ENCODE measurements around the gene TPSAB1. TPM values are rescaled to one million over a fixed set of nuclear protein-coding genes. Genes with fewer than 3 reads are reported as not detected.
"Not testable (repeated sequence)": the region's sequence is repeated elsewhere in the genome, so short reads cannot be mapped to it uniquely, and the experiment has no call there.

The TPSAB1 gene
- total RNA-seq, 1 donor from 2014 or later = not detected

DNA sequence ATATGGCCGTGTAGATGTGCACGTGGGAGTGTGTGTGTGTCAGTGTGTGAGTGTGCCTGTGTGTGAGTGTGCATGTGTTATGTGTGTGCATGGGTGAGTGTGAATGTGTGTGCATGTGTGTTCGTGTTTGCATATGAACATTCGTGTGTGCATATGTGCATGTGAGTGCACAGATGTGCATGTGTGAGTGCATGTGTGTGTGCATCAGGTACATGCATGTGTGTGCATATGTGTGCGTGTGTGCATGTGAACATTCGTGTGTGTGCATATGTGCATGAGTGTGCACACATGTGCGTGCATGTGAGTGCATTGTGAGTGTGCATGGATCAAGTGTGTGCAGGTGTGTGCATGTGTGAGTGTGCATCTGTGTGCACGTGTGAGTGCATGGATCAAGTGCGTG lies 2.5 kb upstream of the TPSAB1 start:
- Mint-ChIP-seq H3K27ac (no peak overlapping the region), H3K9me3 (no peaks in the 10 kb centered on the region)

DNA sequence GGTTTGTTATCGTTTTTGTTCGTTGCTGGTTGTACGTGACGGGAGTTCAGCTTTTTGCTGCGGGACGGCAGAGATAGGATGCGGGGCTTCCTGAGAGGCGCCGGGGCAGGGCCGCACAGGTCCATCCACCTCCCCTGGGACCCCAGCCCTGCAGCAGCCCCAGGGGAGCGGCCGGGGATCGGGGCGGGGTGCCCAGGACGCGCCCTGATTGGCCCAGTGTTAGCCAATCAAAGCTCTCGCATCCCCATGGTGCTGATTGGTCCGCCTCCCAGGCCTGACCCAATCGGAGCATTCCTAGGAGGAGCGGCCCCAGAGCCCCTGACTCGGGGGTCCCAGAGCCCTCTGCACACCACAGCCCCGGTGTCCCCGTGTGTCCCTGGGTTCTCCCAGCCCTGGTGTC lies 1.6 kb upstream of the TPSAB1 start:
- not testable (repeated sequence) for H3K4me1 Mint-ChIP-seq; H3K27ac Mint-ChIP-seq; H3K36me3 Mint-ChIP-seq; DNase-seq (ENCODE audit: low spot score in 2 of 2, unreplicated experiment in 2 of 2); H3K27me3 Mint-ChIP-seq (ENCODE audit: low read depth); H3K9me3 Mint-ChIP-seq; H3K4me3 Mint-ChIP-seq

More for the DNA sequence above, 2.5 kb upstream of the TPSAB1 start:
- H3K36me3 Mint-ChIP-seq = no peaks in the 10 kb centered on the region
- H3K4me1 Mint-ChIP-seq = no peaks in the 10 kb centered on the region
- DNase-seq (ENCODE audit: low spot score in 2 of 2, unreplicated experiment in 2 of 2) = no peak
- TF ChIP-seq, protein P1, sequence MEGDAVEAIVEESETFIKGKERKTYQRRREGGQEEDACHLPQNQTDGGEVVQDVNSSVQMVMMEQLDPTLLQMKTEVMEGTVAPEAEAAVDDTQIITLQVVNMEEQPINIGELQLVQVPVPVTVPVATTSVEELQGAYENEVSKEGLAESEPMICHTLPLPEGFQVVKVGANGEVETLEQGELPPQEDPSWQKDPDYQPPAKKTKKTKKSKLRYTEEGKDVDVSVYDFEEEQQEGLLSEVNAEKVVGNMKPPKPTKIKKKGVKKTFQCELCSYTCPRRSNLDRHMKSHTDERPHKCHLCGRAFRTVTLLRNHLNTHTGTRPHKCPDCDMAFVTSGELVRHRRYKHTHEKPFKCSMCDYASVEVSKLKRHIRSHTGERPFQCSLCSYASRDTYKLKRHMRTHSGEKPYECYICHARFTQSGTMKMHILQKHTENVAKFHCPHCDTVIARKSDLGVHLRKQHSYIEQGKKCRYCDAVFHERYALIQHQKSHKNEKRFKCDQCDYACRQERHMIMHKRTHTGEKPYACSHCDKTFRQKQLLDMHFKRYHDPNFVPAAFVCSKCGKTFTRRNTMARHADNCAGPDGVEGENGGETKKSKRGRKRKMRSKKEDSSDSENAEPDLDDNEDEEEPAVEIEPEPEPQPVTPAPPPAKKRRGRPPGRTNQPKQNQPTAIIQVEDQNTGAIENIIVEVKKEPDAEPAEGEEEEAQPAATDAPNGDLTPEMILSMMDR (IDR thresholded peaks at IDR 0.05; ENCODE audit: unreplicated experiment) = no peak
- H3K27me3 Mint-ChIP-seq (ENCODE audit: low read depth) = peaks cover 6% of the 10 kb centered on the region
- H3K4me3 Mint-ChIP-seq = no peak overlapping the region

DNA sequence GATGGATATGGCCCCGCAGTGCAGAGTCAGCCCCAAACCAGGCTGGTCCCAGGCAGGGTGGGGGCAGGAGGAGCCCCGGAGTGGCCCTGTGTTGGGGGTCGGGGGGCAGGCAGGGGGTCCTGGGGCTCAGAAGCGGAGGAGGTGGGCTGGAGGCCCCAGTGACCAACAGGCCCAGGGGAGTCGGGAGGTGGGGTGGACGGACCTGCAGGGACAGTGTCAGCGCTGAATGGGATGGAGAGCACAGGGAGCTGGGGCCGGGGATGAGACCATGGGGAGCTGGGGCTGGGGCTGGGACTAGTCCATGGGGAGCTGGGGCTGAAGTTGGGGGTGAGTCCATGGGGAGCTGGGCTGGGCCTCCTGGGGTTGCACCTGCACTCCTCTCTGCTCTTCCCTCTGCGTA lies 930 bp upstream of the TPSAB1 start:
- not testable (repeated sequence) for H3K27ac Mint-ChIP-seq; H3K4me3 Mint-ChIP-seq; H3K9me3 Mint-ChIP-seq; H3K4me1 Mint-ChIP-seq; H3K27me3 Mint-ChIP-seq (ENCODE audit: low read depth); H3K36me3 Mint-ChIP-seq
- peak in 1 of 2 experiments; percentile 8 for DNase-seq (ENCODE audit: low spot score in 2 of 2, unreplicated experiment in 2 of 2)

DNA sequence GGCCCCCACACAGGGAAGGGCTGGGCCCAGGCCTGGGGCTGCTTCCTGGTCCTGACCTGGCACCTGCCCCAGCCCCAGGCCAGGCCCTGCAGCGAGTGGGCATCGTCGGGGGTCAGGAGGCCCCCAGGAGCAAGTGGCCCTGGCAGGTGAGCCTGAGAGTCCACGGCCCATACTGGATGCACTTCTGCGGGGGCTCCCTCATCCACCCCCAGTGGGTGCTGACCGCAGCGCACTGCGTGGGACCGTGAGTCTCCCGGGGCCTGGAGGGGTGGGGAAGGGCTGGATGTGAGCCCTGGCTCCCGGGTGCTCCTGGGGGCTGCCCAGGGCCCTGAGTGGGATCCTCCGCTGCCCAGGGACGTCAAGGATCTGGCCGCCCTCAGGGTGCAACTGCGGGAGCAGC lies 576 bp downstream of the TPSAB1 start:
- DNase-seq (ENCODE audit: low spot score in 2 of 2, unreplicated experiment in 2 of 2) = not testable (repeated sequence)

DNA sequence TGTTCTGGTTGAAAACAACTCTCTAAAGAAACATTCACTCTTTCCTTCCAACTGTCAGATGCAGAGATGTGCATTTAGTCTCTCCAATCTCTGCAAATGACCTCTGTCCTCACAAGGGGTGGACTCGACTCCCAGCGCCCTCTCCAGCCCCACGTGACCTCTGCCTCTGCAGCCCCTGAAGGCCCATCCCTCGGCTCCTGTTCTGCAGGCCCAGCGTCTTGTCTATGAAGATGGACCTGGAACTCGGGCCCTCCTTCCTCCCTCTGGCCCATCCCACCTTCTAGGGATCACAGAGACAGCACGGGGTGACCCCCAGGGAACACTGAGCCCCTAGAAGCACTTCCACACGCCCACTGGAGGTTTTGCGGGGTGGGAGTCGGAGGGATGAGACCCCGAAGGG lies 2.9 kb downstream of the TPSAB1 start:
- not testable (repeated sequence) for H3K9me3 Mint-ChIP-seq; H3K36me3 Mint-ChIP-seq; H3K4me1 Mint-ChIP-seq; H3K4me3 Mint-ChIP-seq; DNase-seq (ENCODE audit: low spot score in 2 of 2, unreplicated experiment in 2 of 2); H3K27ac Mint-ChIP-seq
- peaks cover 24% of the 10 kb centered on the region for H3K27me3 Mint-ChIP-seq (ENCODE audit: low read depth)

More for the DNA sequence above, 576 bp downstream of the TPSAB1 start:
- H3K27me3 Mint-ChIP-seq (ENCODE audit: low read depth) = peaks cover 11% of the 10 kb centered on the region
- not testable (repeated sequence) for H3K36me3 Mint-ChIP-seq, H3K4me3 Mint-ChIP-seq, H3K4me1 Mint-ChIP-seq, H3K9me3 Mint-ChIP-seq, H3K27ac Mint-ChIP-seq

DNA sequence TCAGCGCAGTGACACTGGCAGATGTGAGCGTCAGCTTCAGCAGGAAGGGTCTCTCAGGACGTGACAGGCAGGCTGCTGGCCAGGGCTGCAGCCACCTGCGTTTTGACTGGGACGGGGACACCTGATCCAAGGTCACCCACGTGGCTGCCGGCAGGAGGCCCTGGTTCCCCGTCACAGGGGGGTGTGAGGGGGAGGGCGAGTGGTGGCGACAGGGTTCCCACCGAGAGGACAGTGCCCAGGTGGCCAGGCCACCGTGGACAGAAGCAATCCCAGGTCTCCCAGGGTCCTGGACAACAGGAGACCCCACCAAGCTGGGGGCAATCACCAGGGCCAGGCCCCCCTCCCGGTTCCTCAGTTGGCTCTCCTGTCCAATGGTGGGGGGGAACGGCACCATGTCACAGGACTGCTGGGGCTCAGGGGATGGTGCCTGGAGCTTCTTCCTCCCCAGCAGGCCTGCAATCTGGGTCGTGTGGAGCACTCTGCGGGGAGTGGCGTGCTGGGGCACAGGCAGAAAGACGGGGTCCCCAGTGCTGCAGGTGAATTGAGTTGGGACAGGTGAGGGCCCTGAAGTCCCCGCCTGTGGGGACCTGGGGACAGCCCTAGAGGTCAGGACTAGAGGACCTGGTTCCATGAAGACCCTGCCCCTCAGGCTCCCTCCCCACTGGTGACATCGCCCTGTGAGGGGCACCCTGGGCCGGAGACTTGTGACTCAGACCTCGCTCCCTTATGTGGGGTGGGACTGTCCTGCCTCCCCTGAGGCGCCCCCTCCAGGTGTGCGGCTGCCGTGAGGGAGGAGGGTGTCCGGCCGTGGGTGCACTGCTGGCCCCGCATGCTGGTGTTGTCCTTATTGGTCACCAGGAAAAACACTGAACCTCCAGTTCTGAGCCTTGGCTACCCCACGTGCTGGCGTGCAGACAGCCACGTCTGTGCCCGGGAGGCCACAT lies 3.7 kb downstream of the TPSAB1 start:
- not testable (repeated sequence) for H3K36me3 Mint-ChIP-seq; H3K27ac Mint-ChIP-seq; H3K9me3 Mint-ChIP-seq; H3K4me1 Mint-ChIP-seq; DNase-seq (ENCODE audit: low spot score in 2 of 2, unreplicated experiment in 2 of 2); H3K4me3 Mint-ChIP-seq
- H3K27me3 Mint-ChIP-seq (ENCODE audit: low read depth) = peaks cover 22% of the 10 kb centered on the region

DNA sequence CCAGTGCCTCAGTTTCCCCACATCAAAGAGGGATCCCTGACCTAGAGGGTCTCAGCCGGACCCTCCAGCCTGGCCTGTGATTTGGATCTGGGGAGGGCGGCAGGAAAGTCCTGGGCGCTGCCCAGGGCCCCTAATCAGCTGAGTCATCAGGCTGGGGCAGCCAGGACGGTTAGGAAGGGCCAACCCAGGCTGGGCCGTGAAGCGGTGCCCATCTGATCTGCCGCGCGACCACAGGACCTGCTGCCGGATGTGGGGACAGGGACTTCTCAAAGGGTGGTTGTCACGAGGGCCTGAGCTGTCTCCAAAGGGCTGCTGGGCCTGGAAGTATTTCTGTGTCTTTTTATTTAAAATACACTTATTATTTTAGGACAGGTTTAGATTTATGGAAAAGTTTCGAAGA lies 4.4 kb downstream of the TPSAB1 start:
- peaks cover 22% of the 10 kb centered on the region for H3K27me3 Mint-ChIP-seq (ENCODE audit: low read depth)
- TF ChIP-seq, protein P1 (IDR thresholded peaks at IDR 0.05; ENCODE audit: unreplicated experiment) = no peak

DNA sequence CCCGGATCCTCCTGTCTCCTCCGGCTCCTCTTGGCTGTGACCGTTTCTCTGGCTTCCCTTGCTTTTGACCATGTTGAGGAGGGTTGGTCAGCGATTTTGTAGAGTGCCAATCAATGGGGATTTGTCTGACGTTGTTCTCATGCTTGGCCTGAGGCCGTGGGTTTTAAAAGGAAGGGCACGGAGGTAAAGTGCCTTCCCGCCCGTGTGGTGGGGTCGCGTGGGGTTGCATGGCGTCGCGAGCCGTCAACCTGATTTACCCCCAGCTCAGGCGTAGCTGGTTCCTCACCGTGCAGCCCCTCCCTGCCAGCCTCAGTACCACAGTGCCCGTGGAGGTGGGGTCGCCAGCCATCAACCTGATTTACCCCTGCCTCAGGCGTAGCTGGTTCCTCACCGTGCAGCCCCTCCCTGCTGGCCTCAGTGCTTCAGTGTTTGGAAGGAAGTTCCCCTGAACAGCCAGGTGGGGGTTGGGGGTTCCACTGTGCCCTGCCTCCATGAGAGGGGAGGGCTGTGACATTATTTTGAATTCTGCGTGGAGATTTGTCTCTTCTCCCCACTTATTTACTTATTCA lies 5.0 kb downstream of the TPSAB1 start:
- Mint-ChIP-seq H3K27ac (no peak overlapping the region), H3K4me1 (no peaks in the 10 kb centered on the region), H3K9me3 (no peaks in the 10 kb centered on the region), H3K36me3 (no peaks in the 10 kb centered on the region), H3K4me3 (no peak overlapping the region), H3K27me3 (ENCODE audit: low read depth) (peaks cover 22% of the 10 kb centered on the region)
- DNase-seq (ENCODE audit: low spot score in 2 of 2, unreplicated experiment in 2 of 2) = no peak
- TF ChIP-seq, protein P1 (IDR thresholded peaks at IDR 0.05; ENCODE audit: unreplicated experiment) = no peak

More for the DNA sequence above, 4.4 kb downstream of the TPSAB1 start:
- Mint-ChIP-seq H3K4me1 (no peaks in the 10 kb centered on the region), H3K36me3 (no peaks in the 10 kb centered on the region), H3K27ac (no peak overlapping the region), H3K9me3 (no peaks in the 10 kb centered on the region), H3K4me3 (no peak overlapping the region)
- no peak for DNase-seq (ENCODE audit: low spot score in 2 of 2, unreplicated experiment in 2 of 2)

DNA sequence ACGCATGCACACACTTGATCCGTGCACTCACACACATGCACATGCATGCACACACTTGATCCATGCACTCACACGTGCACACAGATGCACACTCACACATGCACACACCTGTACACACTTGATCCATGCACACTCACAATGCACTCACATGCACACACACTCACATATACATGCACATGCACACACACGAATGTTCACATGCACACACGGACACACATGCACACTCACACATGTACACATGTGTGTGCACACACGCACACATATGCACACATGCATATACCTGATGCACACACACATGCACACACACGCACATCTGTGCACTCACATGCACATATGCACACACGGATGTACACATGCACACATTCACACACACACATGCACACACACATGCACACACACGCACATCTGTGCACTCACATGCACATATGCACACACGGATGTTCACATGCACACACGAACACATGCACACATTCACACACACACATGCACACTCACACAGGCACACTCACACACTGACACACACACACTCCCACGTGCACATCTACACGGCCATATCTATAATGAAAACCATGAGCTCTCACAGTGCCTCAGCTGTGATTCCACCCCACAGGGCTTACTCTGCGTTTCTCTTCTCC lies 7.5 kb downstream of the TPSAB1 start:
- H3K4me3 Mint-ChIP-seq; DNase-seq (ENCODE audit: low spot score in 2 of 2, unreplicated experiment in 2 of 2); H3K4me1 Mint-ChIP-seq; H3K9me3 Mint-ChIP-seq; H3K36me3 Mint-ChIP-seq; H3K27ac Mint-ChIP-seq: not testable (repeated sequence)
- peaks cover 24% of the 10 kb centered on the region for H3K27me3 Mint-ChIP-seq (ENCODE audit: low read depth)

DNA sequence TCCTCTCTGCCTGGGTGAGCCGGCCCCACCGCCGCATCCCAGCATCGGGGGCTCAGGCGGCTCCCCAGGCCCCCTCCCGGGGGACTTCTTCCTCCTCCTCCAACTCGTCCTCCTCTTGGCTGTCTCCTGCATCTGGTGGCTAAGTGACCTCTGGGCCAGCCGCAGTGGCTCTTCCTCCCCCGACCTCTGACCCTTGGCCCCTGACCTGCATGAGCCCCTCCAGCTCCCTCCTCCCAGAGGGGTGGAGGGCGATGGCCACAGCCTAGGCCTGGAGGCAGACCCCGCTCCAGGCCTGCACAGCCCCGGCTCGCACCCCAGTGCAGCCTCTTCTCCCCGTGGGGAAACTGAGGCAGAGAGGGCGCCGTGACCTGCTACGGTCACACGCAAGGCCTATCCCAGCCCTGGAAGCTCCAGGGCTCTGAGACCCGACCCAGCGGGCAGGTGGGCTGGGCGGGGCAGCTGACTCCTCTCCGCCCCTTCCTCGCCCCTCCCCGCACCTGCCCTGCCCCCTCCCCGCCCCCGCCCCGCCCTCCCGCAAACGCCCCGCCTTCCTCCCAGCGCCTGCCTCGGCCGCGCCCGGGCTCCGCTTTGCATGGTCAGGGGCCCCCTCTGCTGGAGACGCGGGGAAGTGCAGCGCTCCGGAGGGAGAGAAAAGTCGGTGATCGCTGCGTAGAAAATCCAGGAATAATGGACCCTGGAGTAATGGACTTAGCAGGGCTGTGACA lies 8.7 kb downstream of the TPSAB1 start:
- H3K4me3 Mint-ChIP-seq; H3K4me1 Mint-ChIP-seq; H3K9me3 Mint-ChIP-seq; H3K27ac Mint-ChIP-seq; DNase-seq (ENCODE audit: low spot score in 2 of 2, unreplicated experiment in 2 of 2); H3K36me3 Mint-ChIP-seq: not testable (repeated sequence)
- H3K27me3 Mint-ChIP-seq (ENCODE audit: low read depth) = peaks cover 24% of the 10 kb centered on the region
